HG03280 (cell line): ENCODE data around the gene TDRD7.

Source experiments
- ATAC-seq: cut with Tn5 transposase; IDR thresholded peaks from one replicate; pipeline ENCODE4 v1.9.1; 2021; ENCODE audit warnings: mild to moderate bottlenecking, moderate library complexity; ENCODE audit not compliant: unreplicated experiment

TDRD7 gene, protein sequence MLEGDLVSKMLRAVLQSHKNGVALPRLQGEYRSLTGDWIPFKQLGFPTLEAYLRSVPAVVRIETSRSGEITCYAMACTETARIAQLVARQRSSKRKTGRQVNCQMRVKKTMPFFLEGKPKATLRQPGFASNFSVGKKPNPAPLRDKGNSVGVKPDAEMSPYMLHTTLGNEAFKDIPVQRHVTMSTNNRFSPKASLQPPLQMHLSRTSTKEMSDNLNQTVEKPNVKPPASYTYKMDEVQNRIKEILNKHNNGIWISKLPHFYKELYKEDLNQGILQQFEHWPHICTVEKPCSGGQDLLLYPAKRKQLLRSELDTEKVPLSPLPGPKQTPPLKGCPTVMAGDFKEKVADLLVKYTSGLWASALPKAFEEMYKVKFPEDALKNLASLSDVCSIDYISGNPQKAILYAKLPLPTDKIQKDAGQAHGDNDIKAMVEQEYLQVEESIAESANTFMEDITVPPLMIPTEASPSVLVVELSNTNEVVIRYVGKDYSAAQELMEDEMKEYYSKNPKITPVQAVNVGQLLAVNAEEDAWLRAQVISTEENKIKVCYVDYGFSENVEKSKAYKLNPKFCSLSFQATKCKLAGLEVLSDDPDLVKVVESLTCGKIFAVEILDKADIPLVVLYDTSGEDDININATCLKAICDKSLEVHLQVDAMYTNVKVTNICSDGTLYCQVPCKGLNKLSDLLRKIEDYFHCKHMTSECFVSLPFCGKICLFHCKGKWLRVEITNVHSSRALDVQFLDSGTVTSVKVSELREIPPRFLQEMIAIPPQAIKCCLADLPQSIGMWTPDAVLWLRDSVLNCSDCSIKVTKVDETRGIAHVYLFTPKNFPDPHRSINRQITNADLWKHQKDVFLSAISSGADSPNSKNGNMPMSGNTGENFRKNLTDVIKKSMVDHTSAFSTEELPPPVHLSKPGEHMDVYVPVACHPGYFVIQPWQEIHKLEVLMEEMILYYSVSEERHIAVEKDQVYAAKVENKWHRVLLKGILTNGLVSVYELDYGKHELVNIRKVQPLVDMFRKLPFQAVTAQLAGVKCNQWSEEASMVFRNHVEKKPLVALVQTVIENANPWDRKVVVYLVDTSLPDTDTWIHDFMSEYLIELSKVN

GRCh38 chr9:97411789-97412625, at the start of gene TDRD7:
Gene TDRD7 (plus strand): TSS chr9:97412096. CDS start chr9:97428466, 16,370 bp downstream.
- peak; percentile 81 for ATAC-seq

DNA sequence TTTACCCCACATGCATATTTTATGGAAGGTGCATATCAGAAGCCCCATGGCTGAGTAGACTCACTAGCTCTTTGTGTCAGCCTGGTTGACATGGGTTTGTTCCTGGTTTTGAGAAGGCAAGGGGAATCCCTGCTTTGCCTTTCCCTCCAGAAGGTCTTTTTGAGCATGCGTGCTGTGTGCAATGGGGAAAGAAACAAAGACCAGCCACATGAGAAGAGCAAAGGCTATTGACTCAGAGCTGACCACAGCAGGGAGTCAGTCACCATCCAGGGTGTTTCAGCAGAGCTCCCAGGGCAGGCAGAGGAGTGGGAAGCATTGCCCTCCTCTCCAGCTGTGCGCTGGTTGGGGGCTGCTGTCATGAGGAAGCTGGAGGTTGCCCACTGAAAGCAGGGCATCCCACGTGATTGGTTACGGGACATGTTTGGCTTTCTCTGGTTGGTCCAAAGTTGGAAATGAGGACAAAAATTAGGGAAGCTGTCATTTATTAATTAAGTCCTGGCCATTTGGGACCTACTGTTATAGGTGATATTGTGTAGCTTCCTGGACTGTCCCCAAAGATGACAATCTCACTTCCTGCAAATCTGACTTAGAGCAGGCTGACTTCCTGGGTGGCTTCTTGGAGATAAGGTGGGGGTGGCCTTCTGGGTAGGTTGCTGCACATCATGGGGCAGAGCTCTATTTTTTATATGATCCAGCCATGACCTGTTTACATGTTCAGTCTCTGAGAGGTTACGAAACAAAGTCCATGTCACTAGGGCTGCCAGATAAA, 48.9 kb upstream of the TDRD7 start:
- no peak for ATAC-seq

DNA sequence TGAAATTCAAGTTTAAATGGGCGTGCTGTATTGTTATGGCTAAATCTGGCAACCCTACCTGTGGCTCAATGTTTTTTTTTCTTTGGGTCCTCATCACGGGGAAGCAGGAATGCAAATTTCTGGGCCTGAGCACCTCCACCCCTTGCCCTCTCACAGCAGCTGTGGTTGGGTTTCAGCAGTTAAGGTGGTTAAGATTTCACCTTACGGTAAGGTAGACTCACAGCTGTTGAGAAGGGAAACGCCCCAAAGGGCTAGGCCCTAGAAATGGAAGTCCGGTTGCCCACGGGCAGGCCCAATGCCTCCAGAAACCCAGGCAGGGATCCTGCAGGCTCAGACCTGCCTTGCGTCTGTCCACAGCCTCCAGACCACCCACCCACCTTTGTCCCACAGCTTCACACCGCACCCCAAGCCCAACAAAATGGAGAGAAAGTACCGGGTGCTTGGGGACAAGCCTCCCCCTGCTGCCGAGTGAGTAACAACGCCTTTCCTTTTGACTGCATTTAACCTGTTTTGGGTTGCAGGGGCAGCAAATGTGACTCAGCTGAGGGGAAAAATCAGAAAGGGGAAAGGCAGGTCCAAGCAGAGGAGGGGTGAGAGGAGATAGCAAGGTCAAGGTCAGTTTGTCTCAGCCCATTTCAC, 48.1 kb upstream of the TDRD7 start:
- no peak for ATAC-seq

- no peak for ATAC-seq
Measured at GRCh38 chr9:97364769-97365490, 47.0 kb upstream of the TDRD7 start.

- no peak for ATAC-seq
Measured at GRCh38 chr9:97365634-97366033, 46.3 kb upstream of the TDRD7 start.

- no peak for ATAC-seq
Measured at GRCh38 chr9:97366476-97366875, 45.4 kb upstream of the TDRD7 start.

DNA sequence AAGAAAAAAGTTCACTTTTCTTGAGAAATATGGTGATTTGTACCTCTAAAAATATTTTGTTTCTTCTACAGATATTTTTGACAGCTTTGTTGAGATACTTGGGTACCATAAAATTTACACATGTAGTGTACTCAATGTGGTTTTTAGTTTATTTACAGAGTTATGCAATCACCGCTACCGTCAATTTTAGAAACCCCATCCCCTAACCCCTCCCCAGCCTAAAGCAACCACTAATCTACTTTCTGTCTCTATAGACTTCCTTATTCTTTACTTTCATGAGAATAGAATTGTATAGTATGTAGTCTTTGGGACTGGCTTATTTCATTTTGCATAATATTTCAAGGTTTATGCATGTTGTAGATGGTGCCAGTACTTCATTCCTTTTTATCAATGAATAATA, 45.0 kb upstream of the TDRD7 start:
- no peak for ATAC-seq

GRCh38 chr9:97367729-97368128, 44.2 kb upstream of the TDRD7 start:
- no peak for ATAC-seq

DNA sequence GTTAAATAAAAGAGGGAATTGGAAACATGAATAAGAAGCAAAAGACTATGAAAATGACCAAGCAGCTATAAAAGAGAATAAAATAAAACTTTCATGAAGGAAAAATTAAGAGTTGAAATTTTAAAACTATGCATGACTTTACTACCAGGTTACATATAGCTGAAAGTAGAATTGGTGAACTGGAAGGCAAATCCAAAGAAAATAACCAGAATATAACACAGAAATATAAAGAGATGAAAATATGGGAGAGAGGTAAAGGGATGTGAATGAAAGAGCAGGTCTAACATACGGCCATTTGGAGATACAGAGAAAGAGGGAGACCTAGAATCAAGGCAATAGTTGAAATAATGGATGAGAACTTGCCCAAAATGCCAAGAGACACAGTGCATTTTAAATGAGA, 42.9 kb upstream of the TDRD7 start:
- ATAC-seq = no peak

DNA sequence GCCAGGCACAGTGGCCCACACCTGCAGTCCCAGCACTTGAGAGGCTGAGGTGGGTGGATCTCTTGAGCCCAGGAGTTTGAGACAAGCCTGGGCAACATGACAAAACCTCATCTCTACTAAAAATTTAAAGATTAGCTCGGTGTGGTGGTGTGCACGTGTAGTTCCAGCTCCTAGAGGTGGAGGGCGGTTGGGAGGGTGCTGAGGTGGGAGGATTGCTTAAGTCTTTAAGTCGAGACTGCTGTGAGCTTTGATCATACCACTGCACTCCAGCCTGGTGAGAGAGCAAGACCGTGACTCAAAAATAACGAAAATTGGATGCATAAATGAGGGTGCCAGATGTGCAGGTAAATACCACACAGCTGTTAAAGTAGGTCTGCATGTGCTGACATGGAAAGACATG, 39.3 kb upstream of the TDRD7 start:
- ATAC-seq = no peak

- no peak for ATAC-seq
Measured at GRCh38 chr9:97373331-97373730, 38.6 kb upstream of the TDRD7 start.

DNA sequence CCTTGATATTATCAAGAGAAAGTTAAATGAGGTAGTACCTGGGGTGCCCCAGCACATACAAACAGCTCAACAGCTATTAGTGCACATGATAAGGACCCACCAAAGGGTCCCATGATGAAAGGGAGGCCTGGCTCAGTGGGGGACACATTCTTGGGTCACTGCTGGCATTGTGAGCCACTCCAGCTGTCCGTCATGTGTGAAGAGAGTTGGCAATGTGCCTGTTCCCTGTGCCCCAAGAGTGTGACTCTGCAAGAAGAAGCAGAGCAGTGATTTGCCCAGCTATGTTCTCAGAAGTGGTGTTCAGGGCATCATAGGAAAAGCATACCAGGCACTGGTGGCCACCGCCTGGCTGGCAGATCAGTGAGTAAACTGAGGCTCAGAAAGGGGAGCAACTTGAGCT, 37.1 kb upstream of the TDRD7 start:
- no peak for ATAC-seq

- no peak for ATAC-seq
Measured at GRCh38 chr9:97376902-97377301, 35.0 kb upstream of the TDRD7 start.

DNA sequence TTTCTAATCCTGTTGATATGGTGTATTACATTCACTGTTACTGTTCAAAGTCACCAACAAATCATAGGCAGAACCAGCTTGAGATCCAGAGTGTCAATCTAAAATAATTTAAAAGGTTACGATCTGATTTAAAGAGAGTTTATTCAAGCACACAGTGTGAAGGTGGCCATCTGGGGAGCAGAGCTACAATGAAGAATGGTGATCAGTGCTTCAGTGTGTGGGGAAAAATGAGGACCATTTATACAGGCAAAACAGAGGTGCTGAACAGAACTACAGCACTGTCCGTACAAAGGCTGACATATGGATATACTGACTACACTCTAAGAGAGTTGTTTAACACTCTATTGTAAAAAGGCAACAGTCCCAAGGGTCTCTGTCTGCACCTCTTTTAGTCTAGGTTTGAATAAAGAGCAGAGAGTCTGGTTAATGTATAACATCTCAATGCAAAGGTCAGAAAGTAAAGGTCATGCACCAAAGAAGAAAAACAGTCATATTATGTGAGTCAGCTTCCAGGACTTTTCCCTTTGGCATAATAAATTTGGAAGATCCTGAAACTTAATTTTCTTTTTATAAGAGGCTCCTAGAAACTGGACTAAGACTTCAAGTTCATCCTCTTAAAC, 29.7 kb upstream of the TDRD7 start:
- ATAC-seq = no peak

DNA sequence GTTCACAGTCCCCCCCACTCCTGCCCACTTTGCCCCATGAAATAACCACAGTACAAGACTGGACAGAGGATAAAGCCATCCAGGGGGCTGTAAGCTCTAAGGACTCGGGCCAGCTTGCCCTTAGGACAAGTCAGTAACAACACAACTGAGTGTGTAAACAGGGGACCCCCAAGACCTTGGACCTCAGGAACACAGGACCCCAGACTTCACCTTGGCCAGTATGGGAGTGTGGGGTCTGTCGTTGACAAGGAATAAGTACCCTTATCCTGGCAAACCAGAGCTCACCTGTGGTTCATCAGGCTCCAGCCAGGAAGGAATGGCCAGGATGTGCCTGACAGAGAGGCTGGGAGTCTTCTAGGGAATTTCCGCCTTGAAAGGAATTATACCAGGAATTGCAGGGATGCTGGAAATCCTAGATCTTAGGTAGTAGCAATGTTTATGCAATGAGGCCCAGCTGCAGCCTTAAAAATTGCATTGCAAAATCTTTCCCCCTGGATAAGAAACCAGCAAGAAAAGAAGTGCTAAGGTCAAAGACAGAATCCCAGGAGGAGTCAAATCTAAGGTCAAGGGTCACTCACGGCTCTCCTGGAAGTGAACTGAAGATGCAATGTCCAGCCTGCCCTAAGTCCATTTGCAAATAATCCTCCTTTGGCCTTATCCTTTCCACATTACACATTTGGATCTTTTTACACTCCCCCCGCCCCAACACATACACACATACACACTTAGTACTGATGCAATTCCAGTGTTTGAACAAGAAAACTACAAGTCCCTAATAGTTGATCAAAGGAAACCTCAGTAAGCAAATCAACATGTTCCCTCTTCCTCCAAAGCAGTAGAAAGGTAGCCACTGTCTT, 27.3 kb upstream of the TDRD7 start:
- no peak for ATAC-seq

- ATAC-seq = no peak
Measured at GRCh38 chr9:97385626-97386264, 26.2 kb upstream of the TDRD7 start.

DNA sequence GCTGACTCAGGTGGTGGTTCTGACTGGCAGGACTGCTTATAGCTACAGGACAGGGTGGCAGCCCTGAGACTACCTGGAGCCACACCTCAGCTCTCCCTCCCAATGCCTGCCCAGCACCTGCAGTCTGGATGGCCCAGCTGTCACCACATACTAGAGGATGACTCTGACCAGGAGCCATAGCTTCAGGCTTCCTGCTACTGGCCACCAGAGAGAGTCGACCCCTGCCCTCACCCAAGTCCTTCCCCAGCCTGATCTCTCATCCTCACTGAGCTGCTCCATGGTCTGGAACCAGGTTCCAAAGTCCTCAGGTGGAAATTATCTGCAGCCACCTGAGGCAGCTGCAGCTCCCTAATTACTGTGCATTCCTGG, 25.6 kb upstream of the TDRD7 start:
- no peak for ATAC-seq
